Measurements from ENCODE around the gene GALNT16.
"Not testable (repeated sequence)": the region's sequence is repeated elsewhere in the genome, so short reads cannot be mapped to it uniquely, and the experiment has no call there.

Gene GALNT16

GRCh38 chr14:69259168-69259526 lies 811 bp upstream of the GALNT16 start:
- in situ Hi-C loops (cut with MboI; ENCODE audit: low sequenced_read_pairs), result no loop called here

- in situ Hi-C loops (cut with MboI; ENCODE audit: low sequenced_read_pairs), result no loop called here
Measured at GRCh38 chr14:69260190-69260860, 367 bp downstream of the GALNT16 start.

- in situ Hi-C loops (cut with MboI; ENCODE audit: low sequenced_read_pairs), result no loop called here
Measured at GRCh38 chr14:69260861-69261564, 1.1 kb downstream of the GALNT16 start.

- in situ Hi-C loops (cut with MboI; ENCODE audit: low sequenced_read_pairs), result no loop called here
Measured at GRCh38 chr14:69261761-69262331, 1.9 kb downstream of the GALNT16 start.

- in situ Hi-C loops (cut with MboI; ENCODE audit: low sequenced_read_pairs), result no loop called here
Measured at GRCh38 chr14:69262516-69262915, 2.6 kb downstream of the GALNT16 start.

- in situ Hi-C loops (cut with MboI; ENCODE audit: low sequenced_read_pairs), result no loop called here
Measured at GRCh38 chr14:69263364-69263763, 3.4 kb downstream of the GALNT16 start.

GRCh38 chr14:69263771-69264170 lies 3.8 kb downstream of the GALNT16 start:
- in situ Hi-C loops (cut with MboI; ENCODE audit: low sequenced_read_pairs), result no loop called here

- in situ Hi-C loops (cut with MboI; ENCODE audit: low sequenced_read_pairs), result no loop called here
Measured at GRCh38 chr14:69266572-69267345, 6.8 kb downstream of the GALNT16 start.

- in situ Hi-C loops (cut with MboI; ENCODE audit: low sequenced_read_pairs), result no loop called here
Measured at GRCh38 chr14:69267492-69267891, 7.5 kb downstream of the GALNT16 start.

GRCh38 chr14:69268223-69268622 lies 8.3 kb downstream of the GALNT16 start:
- in situ Hi-C loops (cut with MboI; ENCODE audit: low sequenced_read_pairs), result no loop called here

GRCh38 chr14:69268763-69269162 lies 8.8 kb downstream of the GALNT16 start:
- in situ Hi-C loops (cut with MboI; ENCODE audit: low sequenced_read_pairs), result no loop called here

GRCh38 chr14:69269381-69269780 lies 9.4 kb downstream of the GALNT16 start:
- in situ Hi-C loops (cut with MboI; ENCODE audit: low sequenced_read_pairs), result no loop called here

GRCh38 chr14:69270097-69270496 lies 10.1 kb downstream of the GALNT16 start:
- in situ Hi-C loops (cut with MboI; ENCODE audit: low sequenced_read_pairs), result no loop called here

- in situ Hi-C loops (cut with MboI; ENCODE audit: low sequenced_read_pairs), result no loop called here
Measured at GRCh38 chr14:69270795-69271708, 11.1 kb downstream of the GALNT16 start.

- in situ Hi-C loops (cut with MboI; ENCODE audit: low sequenced_read_pairs), result no loop called here
Measured at GRCh38 chr14:69274321-69274720, 14.4 kb downstream of the GALNT16 start.

- in situ Hi-C loops (cut with MboI; ENCODE audit: low sequenced_read_pairs), result no loop called here
Measured at GRCh38 chr14:69275331-69275730, 15.4 kb downstream of the GALNT16 start.

- in situ Hi-C loops (cut with MboI; ENCODE audit: low sequenced_read_pairs), result not testable (repeated sequence)
Measured at GRCh38 chr14:69277356-69277755, 17.4 kb downstream of the GALNT16 start.

- in situ Hi-C loops (cut with MboI; ENCODE audit: low sequenced_read_pairs), result no loop called here
Measured at GRCh38 chr14:69280746-69281291, 20.9 kb downstream of the GALNT16 start.

- in situ Hi-C loops (cut with MboI; ENCODE audit: low sequenced_read_pairs), result no loop called here
Measured at GRCh38 chr14:69281450-69282169, 21.7 kb downstream of the GALNT16 start.

- in situ Hi-C loops (cut with MboI; ENCODE audit: low sequenced_read_pairs), result no loop called here
Measured at GRCh38 chr14:69282448-69282847, 22.5 kb downstream of the GALNT16 start.
